GM23338 (cell line): ENCODE measurements around the gene IRF2BPL. TPM values are rescaled to one million over a fixed set of nuclear protein-coding genes. Genes with fewer than 3 reads are reported as not detected.

ENCODE experiments used
- ATAC-seq: fragments of 200-7000 bp; cut with Tn5 transposase; 3 replicates; pipeline ENCODE4 v1.9.1; 2020
- DNase-seq: peaks from one replicate; pipeline ENCODE4 v3.0.0-alpha.2; 2015; ENCODE audit warnings: low spot score
- H2AFZ ChIP-seq: fragments of 200-600 bp; sonication (generic); 2 replicates; pipeline ENCODE4 v1.8.0; 2016; ENCODE audit warnings: antibody characterized with exemption, mild to moderate bottlenecking, moderate library complexity
- H3F3A ChIP-seq: fragments of 200-600 bp; sonication (generic); replicated peaks from 2 replicates; pipeline ENCODE4 v1.8.0; 2017; ENCODE audit warnings: antibody characterized with exemption, mixed run types, low read depth
- H3K27ac ChIP-seq: fragments of 200-600 bp; sonication (generic); 2 replicates; pipeline ENCODE4 v1.6.1; 2016; ENCODE audit warnings: low read depth
- H3K27me3 ChIP-seq: fragments of 200-600 bp; sonication (generic); 2 replicates; pipeline ENCODE4 v1.8.0; 2016; ENCODE audit warnings: mild to moderate bottlenecking, mixed run types, moderate library complexity; ENCODE audit not compliant: insufficient read depth
- H3K36me3 ChIP-seq: fragments of 200-600 bp; sonication (generic); 2 replicates; pipeline ENCODE4 v1.8.0; 2016; ENCODE audit warnings: mild to moderate bottlenecking; ENCODE audit not compliant: insufficient read depth
- H3K4me1 ChIP-seq: fragments of 200-600 bp; sonication (generic); 2 replicates; pipeline ENCODE4 v1.8.0; 2016; ENCODE audit warnings: mild to moderate bottlenecking, moderate library complexity; ENCODE audit not compliant: insufficient read depth
- H3K4me2 ChIP-seq: fragments of 200-600 bp; sonication (generic); 2 replicates; pipeline ENCODE4 v1.7.1; 2017; ENCODE audit warnings: mixed run types
- H3K4me3 ChIP-seq: fragments of 200-600 bp; sonication (generic); 2 replicates; pipeline ENCODE4 v1.6.1; 2016; ENCODE audit warnings: mixed run types
- H3K79me2 ChIP-seq: fragments of 200-600 bp; sonication (generic); replicated peaks from 2 replicates; pipeline ENCODE4 v1.8.0; 2017; ENCODE audit warnings: mild to moderate bottlenecking; ENCODE audit not compliant: insufficient read depth
- H3K9me2 ChIP-seq: fragments of 200-600 bp; sonication (generic); 2 replicates; pipeline ENCODE4 v1.8.0; 2017; ENCODE audit not compliant: insufficient read depth
- H4K20me1 ChIP-seq: fragments of 200-600 bp; sonication (generic); replicated peaks from 2 replicates; pipeline ENCODE4 v1.8.0; 2017; ENCODE audit warnings: mild to moderate bottlenecking; ENCODE audit not compliant: insufficient read depth
- H3K27ac Mint-ChIP-seq: 2 replicates; pipeline ENCODE4 v1.8.0; 2020; ENCODE audit warnings: inconsistent platforms, mild to moderate bottlenecking, moderate library complexity, mixed read lengths
- H3K27me3 Mint-ChIP-seq: 3 replicates; pipeline ENCODE4 v1.8.0; 2022; ENCODE audit warnings: low read depth, mild to moderate bottlenecking, moderate library complexity, mixed read lengths, inconsistent platforms; ENCODE audit not compliant: insufficient read depth, poor library complexity
- H3K36me3 Mint-ChIP-seq: 3 replicates; pipeline ENCODE4 v1.8.0; 2021; ENCODE audit warnings: low read depth, mild to moderate bottlenecking, inconsistent platforms, moderate library complexity, mixed read lengths
- H3K4me1 Mint-ChIP-seq: 3 replicates; pipeline ENCODE4 v1.8.0; 2020; ENCODE audit warnings: mild to moderate bottlenecking, inconsistent platforms, mixed read lengths
- H3K4me3 Mint-ChIP-seq: 3 replicates; pipeline ENCODE4 v1.8.0; 2021; ENCODE audit warnings: moderate library complexity, mild to moderate bottlenecking, inconsistent platforms, mixed read lengths
- H3K9me3 Mint-ChIP-seq: 3 replicates; pipeline ENCODE4 v1.8.0; 2020; ENCODE audit warnings: moderate library complexity, mild to moderate bottlenecking, inconsistent platforms, mixed read lengths
- EZH2 ChIP-seq: fragments of 200-600 bp; sonication (generic); IDR thresholded peaks from one replicate; pipeline ENCODE4 v1.8.0; 2017; ENCODE audit warnings: antibody characterized with exemption, mild to moderate bottlenecking, low read depth; ENCODE audit not compliant: unreplicated experiment
- POLR2AphosphoS5 ChIP-seq: IDR thresholded peaks from 2 replicates; pipeline ENCODE4 v1.6.1; 2016; ENCODE audit warnings: antibody characterized with exemption, low read depth
- ZNF114 ChIP-seq: fragments of 250-450 bp; sonication (Bioruptor Pico); IDR thresholded peaks from 2 replicates; pipeline ENCODE4 v1.5.0; 2020; ENCODE audit warnings: mild to moderate bottlenecking, moderate library complexity
- ZNF462 ChIP-seq: fragments of 250-450 bp; sonication (Bioruptor Pico); IDR thresholded peaks from 2 replicates; pipeline ENCODE4 v1.5.0; 2020; ENCODE audit warnings: mild to moderate bottlenecking, moderate library complexity
- polyA plus RNA-seq: library from polyadenylated mRNA; unstranded; fragments of >200 nt; fragmentation: Nextera tagmentation; extraction: Ambion mirVana; gene quantifications from 2 replicates; pipeline ENCODE4 v1.2.1, GENCODE V29; 2016
- total RNA-seq: library from RNA; depleted of rRNA; stranded (reverse); fragments of >200 nt; shearing (Covaris generic); gene quantifications from 2 replicates; pipeline ENCODE4 v1.2.3, GENCODE V29; 2014

Gene IRF2BPL
- total and polyA plus RNA-seq, 2 experiments from 2014 or later, result 11.2 to 119 TPM

- Histone ChIP-seq H3K27me3 (no peaks in the 10 kb centered on the region), H3K4me3 (peak overlapping the region; percentile 75), H3F3A (peaks cover 32% of the 10 kb centered on the region), H3K4me2 (peak overlapping the region; percentile 98), H3K36me3 (no peaks in the 10 kb centered on the region), H3K79me2 (peaks cover 61% of the 10 kb centered on the region), H2AFZ (no peak overlapping the region), H3K4me1 (peaks cover 46% of the 10 kb centered on the region), H3K9me2 (no peaks in the 10 kb centered on the region), H3K27ac (no peak overlapping the region), H4K20me1 (no peaks in the 10 kb centered on the region)
- peak overlapping the region; percentile 85 for H3K4me3 Mint-ChIP-seq
- peaks cover 3% of the 10 kb centered on the region; the same call in 1 of the 3 replicates for H3K9me3 Mint-ChIP-seq
- H3K27ac Mint-ChIP-seq, result no peak overlapping the region
- peak; percentile 56 for DNase-seq
- peaks cover 25% of the 10 kb centered on the region for H3K36me3 Mint-ChIP-seq
- peaks cover 26% of the 10 kb centered on the region for H3K27me3 Mint-ChIP-seq
- TF ChIP-seq POLR2AphosphoS5 (peak; percentile 23; the same call in 1 of the 2 replicates), EZH2 (no peak)
- ATAC-seq, result peak; percentile 2
- H3K4me1 Mint-ChIP-seq, result peaks cover 49% of the 10 kb centered on the region
Observed at GRCh38 chr14:77026166-77026929, 2.2 kb downstream of the IRF2BPL start.

- Mint-ChIP-seq H3K9me3 (peaks cover 3% of the 10 kb centered on the region; the same call in 1 of the 3 replicates), H3K36me3 (peaks cover 25% of the 10 kb centered on the region), H3K4me3 (peak overlapping the region; percentile 78), H3K27ac (peak overlapping the region; percentile 89), H3K27me3 (peaks cover 26% of the 10 kb centered on the region), H3K4me1 (peaks cover 43% of the 10 kb centered on the region)
- Histone ChIP-seq H2AFZ (no peak overlapping the region), H3F3A (peaks cover 30% of the 10 kb centered on the region), H3K79me2 (peaks cover 61% of the 10 kb centered on the region), H3K36me3 (no peaks in the 10 kb centered on the region), H3K9me2 (no peaks in the 10 kb centered on the region), H4K20me1 (no peaks in the 10 kb centered on the region), H3K4me1 (peaks cover 40% of the 10 kb centered on the region), H3K4me2 (peak overlapping the region; percentile 98), H3K27ac (peak overlapping the region; percentile 94), H3K4me3 (peak overlapping the region; percentile 75), H3K27me3 (no peaks in the 10 kb centered on the region)
- no peak for TF ChIP-seq ZNF114 (CRISPR knock-in tag)
- TF ChIP-seq POLR2AphosphoS5, result no peak
- no peak for TF ChIP-seq ZNF462 (CRISPR knock-in tag)
- ATAC-seq (peak; percentile 6), DNase-seq (peak; percentile 46)
Observed at GRCh38 chr14:77025744-77026165, 2.8 kb downstream of the IRF2BPL start.
